HEK293T (cell line): ENCODE measurements around the gene SERPINB13.

ENCODE experiments used
- ARNT ChIP-seq: fragments of 450-650 bp; IDR thresholded peaks from 2 replicates; pipeline ENCODE4 v1.6.1; 2017; ENCODE audit warnings: mild to moderate bottlenecking
- BHLHE40 ChIP-seq: fragments of 450-650 bp; IDR thresholded peaks from 2 replicates; pipeline ENCODE4 v1.6.1; 2016; ENCODE audit warnings: mild to moderate bottlenecking, moderate library complexity, borderline replicate concordance
- ELF4 ChIP-seq: fragments of 450-650 bp; IDR thresholded peaks from 2 replicates; pipeline ENCODE4 v1.6.1; 2017; ENCODE audit warnings: antibody characterized with exemption
- FOXA1 ChIP-seq: fragments of 450-650 bp; IDR thresholded peaks from 2 replicates; pipeline ENCODE4 v1.6.1; 2016; ENCODE audit warnings: mild to moderate bottlenecking
- FOXK2 ChIP-seq: fragments of 450-650 bp; IDR thresholded peaks from 2 replicates; pipeline ENCODE4 v1.6.1; 2016; ENCODE audit warnings: mild to moderate bottlenecking
- FOXM1 ChIP-seq: fragments of 450-650 bp; IDR thresholded peaks from 2 replicates; pipeline ENCODE4 v1.6.1; 2017; ENCODE audit warnings: mild to moderate bottlenecking, borderline replicate concordance
- L3MBTL2 ChIP-seq: fragments of 450-650 bp; conservative IDR thresholded peaks from 2 replicates; pipeline ENCODE4 v1.6.1; 2016; ENCODE audit warnings: mild to moderate bottlenecking
- NFRKB ChIP-seq: fragments of 450-650 bp; IDR thresholded peaks from 2 replicates; pipeline ENCODE4 v1.6.1; 2016; ENCODE audit warnings: mild to moderate bottlenecking, moderate library complexity
- SP1 ChIP-seq: fragments of 450-650 bp; IDR thresholded peaks from 2 replicates; pipeline ENCODE4 v1.6.1; 2017
- SUZ12 ChIP-seq: fragments of 450-650 bp; IDR thresholded peaks from 2 replicates; pipeline ENCODE4 v1.6.1; 2016; ENCODE audit warnings: mild to moderate bottlenecking
- TARDBP ChIP-seq: fragments of 450-650 bp; IDR thresholded peaks from 2 replicates; pipeline ENCODE4 v1.6.1; 2016
- ZNF384 ChIP-seq: fragments of 450-650 bp; IDR thresholded peaks from 2 replicates; pipeline ENCODE4 v1.6.1; 2016
- TF ChIP-seq, protein P1 (sequence below): fragments of 450-650 bp; IDR thresholded peaks from 2 replicates; pipeline ENCODE4 v1.6.1; 2016

DNA sequence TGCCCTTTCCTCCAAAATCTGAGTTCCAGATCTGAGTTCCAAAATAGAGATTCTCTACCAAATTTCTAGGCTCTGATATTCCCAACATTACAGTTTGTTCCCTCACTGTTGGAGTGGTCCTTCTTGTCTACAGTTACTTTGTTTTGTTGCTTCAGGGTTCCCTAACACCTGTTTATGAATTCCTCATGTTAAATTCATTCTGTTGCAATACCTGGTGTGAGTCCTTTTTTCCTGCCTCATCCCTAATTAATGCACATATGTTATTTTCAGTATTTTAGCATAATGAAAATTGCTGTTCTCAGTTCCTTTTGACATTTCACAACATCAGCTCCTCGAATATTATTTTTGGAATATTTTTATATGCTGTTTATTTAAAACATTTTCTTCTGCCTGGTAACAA is 16.2 kb downstream of the SERPINB13 start:
- TF ChIP-seq FOXK2 (no peak), SUZ12 (no peak), SP1 (no peak), BHLHE40 (no peak), TARDBP (no peak), FOXM1 (no peak), ELF4 (no peak), ARNT (no peak), ZNF384 (no peak), NFRKB (no peak), FOXA1 (no peak), L3MBTL2 (no peak)
- TF ChIP-seq, protein P1, sequence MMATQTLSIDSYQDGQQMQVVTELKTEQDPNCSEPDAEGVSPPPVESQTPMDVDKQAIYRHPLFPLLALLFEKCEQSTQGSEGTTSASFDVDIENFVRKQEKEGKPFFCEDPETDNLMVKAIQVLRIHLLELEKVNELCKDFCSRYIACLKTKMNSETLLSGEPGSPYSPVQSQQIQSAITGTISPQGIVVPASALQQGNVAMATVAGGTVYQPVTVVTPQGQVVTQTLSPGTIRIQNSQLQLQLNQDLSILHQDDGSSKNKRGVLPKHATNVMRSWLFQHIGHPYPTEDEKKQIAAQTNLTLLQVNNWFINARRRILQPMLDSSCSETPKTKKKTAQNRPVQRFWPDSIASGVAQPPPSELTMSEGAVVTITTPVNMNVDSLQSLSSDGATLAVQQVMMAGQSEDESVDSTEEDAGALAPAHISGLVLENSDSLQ, result no peak
